ENCODE results near the gene SCGB1C2.

Gene SCGB1C2

DNA sequence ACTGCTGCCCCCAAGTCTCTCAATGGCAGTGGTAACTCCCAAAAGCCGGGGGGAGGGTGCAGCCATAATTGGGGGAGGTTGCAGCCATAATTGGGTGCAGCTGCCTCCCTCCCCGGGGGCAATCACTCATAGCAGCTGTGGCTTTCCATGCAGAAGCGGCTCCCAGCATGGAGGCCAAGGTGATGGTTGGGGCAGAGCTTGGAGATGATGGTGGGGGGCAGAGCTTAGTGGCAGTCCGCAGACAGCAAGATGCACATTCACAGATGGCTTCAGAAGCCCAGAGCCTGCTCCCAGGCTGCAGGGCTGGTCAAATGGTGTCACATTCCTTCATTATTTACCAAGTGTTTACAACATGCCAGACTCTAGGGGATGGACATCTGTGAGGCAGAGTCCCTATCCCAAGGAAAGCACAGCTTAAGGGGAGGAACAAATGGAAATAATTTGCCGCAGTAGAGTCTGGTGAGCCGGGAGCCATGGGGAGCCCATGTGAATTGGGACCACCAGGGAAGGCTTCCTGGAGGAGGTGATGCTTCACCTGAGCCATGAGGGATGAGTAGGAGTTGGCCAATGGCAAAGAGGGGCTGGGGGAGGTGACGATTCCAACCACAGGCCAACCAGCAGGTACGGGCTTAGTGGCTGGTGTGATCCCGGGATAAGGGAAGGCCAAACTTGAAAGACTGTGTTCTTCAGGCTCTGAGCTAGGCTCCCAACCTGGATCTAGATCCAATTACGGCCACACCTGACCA lies 36.0 kb downstream of the SCGB1C2 start:
- DNase-seq: no peak

DNA sequence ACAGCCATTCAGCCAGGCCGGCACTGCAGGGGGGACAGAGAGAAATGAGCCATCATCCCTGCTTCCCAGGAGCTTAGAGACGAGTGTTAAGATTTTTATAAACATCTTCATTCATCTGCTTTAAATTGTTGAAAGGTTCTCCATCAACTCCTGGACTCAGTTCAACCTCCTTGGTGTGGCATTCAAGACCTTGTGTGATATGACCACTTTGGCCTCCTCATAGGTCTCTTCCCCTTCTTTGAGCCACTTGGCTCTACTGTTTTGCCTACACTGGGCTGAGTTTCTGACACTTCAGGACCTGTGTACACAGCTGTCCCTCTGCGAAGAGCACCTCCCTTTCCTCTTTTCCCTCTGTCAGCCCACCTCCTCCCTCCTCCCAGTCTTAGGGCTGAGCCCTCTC lies 39.8 kb downstream of the SCGB1C2 start:
- no peak for DNase-seq

DNA sequence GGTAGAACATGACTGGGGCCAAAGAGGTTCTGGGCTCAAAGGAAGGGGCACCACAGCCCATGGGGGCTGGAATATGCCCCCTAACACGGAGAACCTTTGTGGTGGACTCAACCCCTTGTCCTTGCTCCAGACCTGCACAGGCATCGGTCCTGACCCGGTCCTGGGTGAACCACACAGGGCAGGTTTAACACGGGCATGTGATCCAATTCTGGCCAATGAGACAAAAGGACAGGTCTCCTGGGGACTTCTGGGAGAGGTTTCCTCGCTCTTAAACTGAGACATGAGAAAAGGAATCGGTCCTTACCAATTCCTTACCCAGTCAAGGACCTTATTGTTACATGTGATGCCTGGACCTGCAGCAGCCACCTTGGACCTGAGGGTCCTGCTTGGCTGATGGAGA lies 40.4 kb downstream of the SCGB1C2 start:
- no peak for DNase-seq

DNA sequence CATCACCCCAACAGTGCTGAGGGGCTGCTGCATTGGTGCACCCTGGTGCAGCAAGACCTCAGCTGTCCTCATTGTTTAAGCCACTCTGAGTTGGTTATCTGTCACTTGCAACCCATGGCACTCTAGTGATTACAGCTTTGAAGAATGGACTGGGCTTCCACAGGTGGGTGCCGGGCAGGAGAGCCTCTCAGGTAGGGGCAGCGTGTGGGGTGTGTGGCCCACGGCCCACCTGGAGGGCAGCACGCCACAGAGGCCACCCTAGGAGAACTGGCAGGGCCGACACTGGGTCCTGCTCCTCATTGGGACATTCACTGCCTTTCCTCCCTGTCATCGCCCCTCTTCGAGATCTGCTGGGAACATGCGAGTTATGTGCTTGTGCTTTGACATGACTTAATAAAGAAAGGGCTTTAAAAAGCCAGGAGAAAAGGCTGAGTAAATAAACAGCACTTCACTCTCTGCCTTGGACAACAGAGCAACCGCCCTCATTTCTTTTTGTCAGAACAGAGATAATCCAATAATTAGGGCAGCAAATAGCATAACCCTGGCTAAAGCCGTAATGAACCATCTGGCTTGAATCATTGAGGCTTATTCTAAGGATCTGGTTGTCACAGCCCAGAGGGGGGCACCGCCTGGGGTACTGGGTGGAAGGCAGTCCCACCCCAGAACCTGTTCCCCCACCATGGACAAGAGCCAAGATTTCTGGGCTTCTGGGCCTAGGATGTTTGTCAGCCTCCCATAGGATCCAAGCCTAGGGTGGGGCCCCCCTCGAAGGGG lies 41.1 kb downstream of the SCGB1C2 start:
- no peak for DNase-seq

DNA sequence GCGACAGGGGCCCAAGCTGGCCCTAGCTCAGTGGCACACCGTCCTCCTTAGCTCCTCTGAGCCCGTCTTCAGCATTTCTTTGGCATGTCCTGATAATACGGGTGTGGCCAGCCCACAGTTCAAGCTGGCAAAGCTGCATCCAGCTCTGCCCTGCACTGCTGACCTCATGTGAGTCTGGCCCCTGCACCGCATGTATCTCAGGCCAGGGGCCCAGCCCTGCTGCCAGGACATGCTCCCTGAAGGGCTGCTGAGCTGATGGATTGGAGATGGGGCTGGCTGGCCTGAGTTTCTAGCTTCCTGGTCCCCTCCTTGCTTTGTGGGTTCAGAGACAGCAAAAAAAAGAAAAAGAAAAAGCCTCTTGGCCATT lies 41.7 kb downstream of the SCGB1C2 start:
- DNase-seq: no peak

DNA sequence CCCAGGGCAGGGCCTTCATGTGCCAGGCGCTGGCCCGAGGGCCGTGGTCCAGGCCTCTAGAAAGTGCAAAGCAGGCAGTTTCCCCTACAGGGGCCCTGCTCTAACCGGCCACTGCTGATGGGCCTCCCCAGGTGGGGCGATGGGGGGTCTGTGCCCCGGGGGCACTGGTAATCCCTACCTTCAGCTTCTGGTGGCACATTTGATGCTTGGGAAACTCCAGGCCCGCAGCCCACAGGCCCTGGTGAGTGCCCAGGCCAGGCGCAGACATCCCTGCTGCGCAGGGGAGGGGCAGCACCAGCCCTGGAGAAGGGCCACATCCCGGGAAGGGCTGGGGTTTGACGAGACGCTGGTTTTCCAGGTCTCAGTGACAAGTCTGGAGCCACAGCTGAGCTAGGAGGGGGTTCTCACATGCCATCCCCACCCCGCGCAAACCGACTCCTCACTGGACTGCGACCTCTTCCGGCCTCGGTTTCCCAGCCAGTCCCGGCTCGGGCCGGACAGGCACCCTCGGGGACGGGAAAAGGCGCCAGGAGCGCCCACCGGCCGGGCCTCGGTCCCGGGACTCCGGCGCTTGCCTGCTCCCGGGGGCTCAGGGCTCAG lies 42.5 kb downstream of the SCGB1C2 start:
- no peak for DNase-seq

DNA sequence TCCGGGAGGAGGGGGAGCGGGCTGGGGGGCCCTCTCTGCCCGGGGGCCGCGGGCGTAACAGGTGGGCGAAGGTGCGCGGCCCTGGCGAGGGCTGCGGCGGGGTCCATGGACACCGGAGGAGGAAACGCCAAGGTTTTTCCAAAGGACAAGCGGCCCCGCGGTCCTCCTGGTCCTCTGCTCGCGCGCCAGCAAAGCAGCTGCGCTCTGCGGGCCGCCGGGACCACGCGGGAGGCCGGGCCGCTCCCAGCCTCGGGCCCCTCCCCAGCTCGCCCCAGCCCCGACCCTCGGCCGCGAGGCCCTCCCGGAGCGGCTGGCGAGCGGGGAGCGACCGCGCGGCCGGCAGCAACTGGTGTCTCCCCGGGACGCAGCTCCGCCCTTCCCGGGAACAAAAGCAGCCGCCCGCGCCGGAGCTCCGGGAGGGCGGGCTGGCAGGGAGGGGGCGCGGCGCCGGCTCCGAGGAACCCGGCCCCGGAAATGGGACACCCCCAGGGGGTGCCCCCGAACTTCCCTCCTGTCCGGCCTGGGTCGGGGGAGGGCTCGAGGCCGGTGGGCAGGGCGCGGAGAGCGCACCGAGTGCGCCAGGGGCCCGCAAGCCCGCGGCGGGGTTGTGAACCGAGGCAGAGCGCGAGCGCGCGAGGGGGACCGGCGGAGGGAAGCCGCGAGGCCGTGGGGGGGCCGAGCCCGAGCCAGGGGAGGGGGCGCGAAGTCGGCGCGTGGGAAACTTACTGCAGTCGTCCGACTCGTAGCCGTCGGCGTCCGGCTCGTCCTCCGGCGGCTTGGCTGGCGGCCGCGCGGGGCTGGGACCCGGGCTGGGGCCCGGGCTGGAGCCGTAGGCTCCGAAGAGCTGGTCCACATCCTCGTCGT lies 43.2 kb downstream of the SCGB1C2 start:
- DNase-seq: no peak

DNA sequence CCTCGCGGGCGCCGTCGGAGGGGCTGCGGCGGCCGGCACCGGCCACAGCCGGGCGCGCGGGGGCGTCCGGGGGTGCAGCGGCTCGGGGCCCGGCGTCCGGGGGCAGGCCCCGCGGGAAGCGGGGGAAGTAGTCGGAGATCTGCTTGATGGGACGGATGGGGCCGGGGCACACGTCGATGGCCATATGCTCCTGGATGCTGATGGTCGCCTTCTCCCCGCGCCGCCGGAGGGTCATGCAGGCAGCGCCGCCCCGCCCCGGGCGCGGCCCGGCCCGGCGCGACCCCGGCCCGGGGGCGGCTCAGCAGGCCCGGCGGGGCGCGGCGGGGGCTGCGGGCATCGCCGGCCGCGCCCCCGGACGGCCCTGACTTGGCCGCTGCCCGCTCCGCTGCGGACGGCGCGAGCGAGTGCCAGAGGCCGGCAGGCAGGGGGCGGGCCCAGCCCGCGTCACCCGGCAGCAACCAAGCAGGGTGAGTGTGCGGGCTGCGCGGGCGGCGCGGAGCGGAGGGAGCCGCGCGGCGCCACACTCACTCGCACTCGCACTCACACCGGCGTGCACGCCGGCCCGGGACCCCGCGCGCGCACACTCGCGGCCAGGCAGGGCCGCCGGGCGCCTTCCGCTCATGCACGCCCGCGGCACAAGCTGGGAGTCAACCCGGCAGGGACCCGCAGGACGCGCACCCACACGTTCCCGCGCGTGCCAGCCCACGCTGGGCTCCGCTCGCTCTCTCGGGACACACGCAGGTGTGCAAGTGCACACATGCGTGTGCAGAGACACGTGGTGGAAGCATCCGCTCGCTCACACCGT lies 44.1 kb downstream of the SCGB1C2 start, which contains the start of gene DOC2B:
Gene DOC2B (minus strand): TSS at position 406 of the 805 bp plus-strand sequence. CDS start 171 bp downstream, at position 235.
- DNase-seq: no peak

DNA sequence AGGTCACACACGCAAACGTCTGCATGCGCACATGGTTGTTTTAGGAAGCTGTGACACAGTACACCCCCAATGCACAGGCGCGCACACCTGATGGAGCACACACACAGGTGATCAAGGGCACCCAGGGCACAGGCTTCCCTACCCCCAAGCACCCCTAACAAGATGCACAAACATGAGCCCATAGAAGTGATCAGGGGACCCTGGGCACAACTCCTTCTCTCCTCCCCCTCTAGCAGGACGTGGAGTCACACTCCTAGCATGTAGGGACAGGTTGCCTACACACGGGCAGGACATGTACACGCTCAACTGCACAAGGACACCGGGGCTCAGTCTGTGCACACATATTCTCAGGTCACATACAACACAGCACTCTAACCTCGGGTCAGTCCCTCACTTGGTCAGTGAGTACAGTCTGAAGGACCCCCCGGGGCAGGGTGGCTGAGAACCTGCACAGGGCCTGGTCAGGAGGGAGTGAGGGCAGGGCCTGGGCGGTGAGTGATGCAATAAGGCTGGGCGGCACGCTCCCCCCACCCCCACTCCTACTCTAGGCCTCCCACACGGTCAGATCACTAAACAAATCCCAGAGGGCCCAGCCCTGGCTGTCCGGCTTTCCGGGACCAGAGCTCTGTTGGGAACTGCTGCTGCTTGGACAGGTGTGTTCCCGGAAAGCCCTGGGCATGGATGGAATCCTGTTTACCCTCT lies 44.8 kb downstream of the SCGB1C2 start:
- DNase-seq: no peak

DNA sequence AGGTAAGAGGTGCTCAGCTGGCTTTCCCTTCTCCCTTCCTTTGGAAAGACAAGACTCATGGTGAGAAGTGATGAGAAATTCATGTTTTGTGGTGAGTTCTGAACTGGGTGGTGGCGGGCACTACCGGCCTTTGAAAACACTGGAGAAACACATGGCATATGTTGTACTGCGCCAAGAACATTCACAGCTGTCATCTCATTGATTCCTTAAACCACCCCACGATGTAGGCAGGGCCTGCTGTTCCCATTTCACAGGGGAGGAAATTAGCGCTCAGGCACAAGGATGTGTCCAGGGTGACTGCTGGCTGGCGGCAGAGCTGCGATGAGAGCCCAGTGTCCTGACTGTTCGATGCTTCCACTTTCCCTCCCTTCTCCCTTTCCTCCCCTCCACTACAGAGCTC lies 45.7 kb downstream of the SCGB1C2 start:
- DNase-seq: no peak

DNA sequence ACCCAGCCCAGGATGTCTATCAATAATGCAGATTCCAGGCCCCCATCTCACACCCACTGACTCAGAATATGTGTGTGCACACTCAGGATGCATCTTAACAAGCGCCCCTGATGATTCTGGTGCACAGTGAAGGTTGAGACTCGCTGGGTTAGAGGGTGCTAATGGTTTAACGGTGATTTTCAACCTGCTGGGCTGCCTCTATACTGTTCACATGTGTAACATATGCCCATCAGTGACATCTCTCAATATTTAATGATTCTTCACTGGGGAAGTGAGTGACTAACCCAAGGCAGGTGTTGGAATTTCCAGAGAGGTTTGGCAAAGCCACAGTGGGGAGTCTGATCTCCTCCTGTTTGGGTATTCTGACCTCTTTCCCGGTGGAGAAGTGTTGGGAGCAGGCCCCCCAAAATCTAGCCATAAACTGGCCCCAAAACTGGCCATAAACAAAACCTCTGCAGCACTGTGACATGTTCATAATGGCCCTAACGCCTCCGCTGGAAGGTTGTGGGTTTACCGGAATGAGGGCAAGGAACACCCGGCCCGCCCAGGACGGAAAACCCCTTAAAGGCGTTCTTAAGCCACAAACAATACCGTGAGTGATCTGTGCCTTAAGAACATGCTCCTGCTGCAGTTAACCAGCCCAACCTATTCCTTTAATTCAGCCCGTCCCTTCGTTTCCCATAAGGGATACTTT lies 48.2 kb downstream of the SCGB1C2 start:
- DNase-seq: no peak

DNA sequence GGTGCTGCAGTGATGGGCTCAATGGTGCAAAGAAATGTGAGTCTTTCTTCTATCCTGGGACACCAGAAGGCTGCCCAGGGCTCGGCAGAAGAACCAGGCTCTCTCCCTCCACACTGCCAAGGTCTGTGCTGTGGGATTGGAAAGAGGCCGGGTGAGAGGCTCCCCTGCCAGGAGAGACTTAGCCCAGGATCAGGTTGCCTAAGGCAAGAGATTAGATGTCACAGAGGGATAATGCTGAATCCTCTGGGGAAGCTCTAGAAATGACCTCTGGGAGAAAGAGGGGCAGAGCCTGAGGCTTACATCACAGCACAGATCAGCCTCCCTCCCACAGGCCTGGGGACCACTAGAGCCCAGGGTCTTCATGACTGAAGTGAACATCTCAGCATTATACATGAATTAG lies 49.8 kb downstream of the SCGB1C2 start:
- DNase-seq: no peak
